Body of pancreas (tissue), 4 donors: Measurements from ENCODE around the gene RAP1GDS1.

Experiments used
- CTCF ChIP-seq, 7 experiments: fragments of 450-650 bp in 4 of 7; fragments of 200-600 bp in 3 of 7; sonication (generic) in 3 of 7; IDR thresholded peaks; one replicate each; pipeline ENCODE4 v1.5.1; 2016 to 2019; ENCODE audit warnings: antibody characterized with exemption in 7 of 7
- POLR2A ChIP-seq, 3 donors: fragments of 450-650 bp; IDR thresholded peaks; one replicate each; pipeline ENCODE4 v1.6.1; 2016; ENCODE audit warnings: antibody characterized with exemption in 3 of 3, mild to moderate bottlenecking in 2 of 3

GRCh38 chr4:98374643-98375042 lies 113.5 kb downstream of the RAP1GDS1 start:
- no peak for TF ChIP-seq CTCF (IDR thresholded peaks at IDR 0.05)
- no peak for TF ChIP-seq POLR2A (IDR thresholded peaks at IDR 0.05)
